GM18505 (cell line): ENCODE data around the gene EHD1.
A peak's percentile ranks its signal among the peaks of the same experiment; 100 is the strongest.

Experiments used
- ATAC-seq: cut with Tn5 transposase; IDR thresholded peaks from one replicate; pipeline ENCODE4 v1.9.1; 2021; ENCODE audit not compliant: unreplicated experiment
- POLR2A ChIP-seq: IDR thresholded peaks from 4 replicates; pipeline ENCODE4 v1.6.1; 2011; ENCODE audit warnings: borderline replicate concordance; ENCODE audit not compliant: insufficient read depth, insufficient read length; ENCODE audit errors: extremely low read depth

EHD1 gene

GRCh38 chr11:64880240-64881001 lies 2.0 kb upstream of the EHD1 start:
- TF ChIP-seq POLR2A = no peak
- ATAC-seq = no peak

DNA sequence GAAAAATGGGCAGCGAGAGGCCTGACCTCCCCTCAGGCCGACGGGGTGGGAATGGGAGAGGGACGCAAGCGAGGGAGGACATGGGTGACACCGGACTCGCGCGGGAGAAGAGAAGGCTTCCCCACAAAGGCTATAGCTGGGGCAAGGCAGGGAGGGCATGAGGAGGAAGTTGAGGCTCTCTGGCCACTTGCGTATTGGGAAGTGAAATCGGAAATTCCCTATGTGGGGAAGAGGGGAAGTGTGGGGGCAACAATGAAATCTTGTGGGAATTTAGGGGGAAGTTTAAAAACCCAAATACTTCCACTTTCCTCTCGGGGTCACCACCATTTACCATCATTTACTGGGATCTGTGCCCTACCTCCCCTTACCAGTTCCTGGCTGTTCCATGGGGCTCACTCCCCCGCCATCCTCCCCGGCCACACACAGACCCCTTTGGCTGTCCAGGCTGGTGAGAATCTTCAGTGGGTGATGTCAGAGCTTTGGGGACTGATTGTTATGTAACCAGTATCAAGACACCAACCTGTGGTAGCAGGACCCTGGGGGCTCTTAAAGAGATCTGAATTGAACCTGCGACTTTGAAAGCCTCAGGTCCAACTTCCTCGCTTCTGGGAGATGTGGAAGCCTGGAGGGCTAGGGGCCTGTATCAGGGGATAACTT lies 951 bp upstream of the EHD1 start:
- no peak for ATAC-seq
- no peak for TF ChIP-seq POLR2A

- TF ChIP-seq POLR2A = no peak
Observed at GRCh38 chr11:64878223-64878493, 263 bp downstream of the EHD1 start.

GRCh38 chr11:64877390-64878222 lies 815 bp downstream of the EHD1 start:
- no peak for TF ChIP-seq POLR2A
- peak; percentile 1 for ATAC-seq

More at GRCh38 chr11:64878223-64878493, 263 bp downstream of the EHD1 start:
- no peak for ATAC-seq

- ATAC-seq = no peak
- TF ChIP-seq POLR2A = no peak
Observed at GRCh38 chr11:64876835-64877341, 1.5 kb downstream of the EHD1 start.

GRCh38 chr11:64876229-64876750 lies 2.1 kb downstream of the EHD1 start:
- no peak for ATAC-seq
- no peak for TF ChIP-seq POLR2A

DNA sequence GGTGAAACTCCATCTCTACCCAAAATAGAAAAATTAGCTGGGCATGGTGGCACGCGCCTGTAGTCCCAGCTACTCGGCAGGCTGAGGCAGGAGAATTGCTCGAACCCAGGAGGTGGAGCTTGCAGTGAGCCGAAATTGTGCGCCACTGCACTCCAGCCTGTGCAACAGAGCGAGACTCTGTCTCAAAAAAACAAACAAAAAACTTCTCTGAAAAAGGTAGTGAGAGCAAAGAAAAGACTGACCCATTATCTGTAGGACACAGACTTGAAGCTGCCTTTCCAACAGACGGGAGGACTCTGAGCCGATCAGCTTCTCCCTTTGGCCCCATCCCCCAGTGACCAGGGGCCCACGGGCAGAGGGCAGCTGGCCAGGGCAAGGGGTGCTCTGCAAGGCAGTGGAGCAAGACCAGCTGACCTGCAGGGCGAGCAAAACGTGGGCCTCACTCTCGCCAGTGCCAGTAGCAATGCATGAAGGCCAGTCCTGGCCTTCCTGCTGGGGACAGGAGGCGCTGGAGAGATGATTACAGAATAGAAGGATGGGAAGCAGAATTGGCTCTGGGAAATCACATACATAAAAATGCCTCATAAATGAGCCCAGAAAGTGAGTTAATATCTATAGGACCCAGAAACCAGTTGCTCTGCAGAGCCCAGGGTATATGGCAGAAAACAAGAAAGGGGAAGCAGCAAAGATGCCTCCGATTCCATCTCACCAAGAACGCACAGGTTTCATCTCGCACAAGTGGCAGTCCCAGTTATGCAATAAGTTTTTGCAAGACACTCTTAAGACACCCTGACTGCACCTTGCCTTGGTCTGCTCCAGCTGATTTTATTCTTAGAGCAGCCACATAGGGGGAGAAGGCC lies 2.8 kb downstream of the EHD1 start:
- ATAC-seq = no peak
- TF ChIP-seq POLR2A = peak; percentile 27

GRCh38 chr11:64874308-64875240 lies 3.8 kb downstream of the EHD1 start:
- no peak for ATAC-seq
- no peak for TF ChIP-seq POLR2A

- TF ChIP-seq POLR2A = peak; percentile 20
- ATAC-seq = no peak
Observed at GRCh38 chr11:64872790-64873488, 5.5 kb downstream of the EHD1 start.

DNA sequence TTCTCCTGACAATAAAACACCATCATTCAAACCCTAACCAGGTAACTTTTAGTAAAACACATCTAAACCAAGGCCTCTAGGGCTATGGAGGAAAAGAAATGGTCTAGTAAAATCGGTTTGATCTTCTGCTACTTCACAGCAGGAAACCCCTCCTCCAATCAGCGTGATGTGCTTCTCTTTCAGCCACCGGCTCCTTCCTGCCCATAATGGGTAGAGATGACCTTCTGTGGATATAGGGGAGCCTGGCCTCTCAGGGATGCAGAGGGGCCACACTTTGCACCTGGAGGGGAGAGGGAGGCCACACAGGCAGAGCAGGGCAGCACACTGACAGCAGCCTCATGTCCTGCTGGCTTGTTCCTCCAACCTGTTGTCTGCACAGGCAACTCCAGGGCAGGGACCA lies 6.9 kb downstream of the EHD1 start:
- no peak for ATAC-seq
- TF ChIP-seq POLR2A = no peak

DNA sequence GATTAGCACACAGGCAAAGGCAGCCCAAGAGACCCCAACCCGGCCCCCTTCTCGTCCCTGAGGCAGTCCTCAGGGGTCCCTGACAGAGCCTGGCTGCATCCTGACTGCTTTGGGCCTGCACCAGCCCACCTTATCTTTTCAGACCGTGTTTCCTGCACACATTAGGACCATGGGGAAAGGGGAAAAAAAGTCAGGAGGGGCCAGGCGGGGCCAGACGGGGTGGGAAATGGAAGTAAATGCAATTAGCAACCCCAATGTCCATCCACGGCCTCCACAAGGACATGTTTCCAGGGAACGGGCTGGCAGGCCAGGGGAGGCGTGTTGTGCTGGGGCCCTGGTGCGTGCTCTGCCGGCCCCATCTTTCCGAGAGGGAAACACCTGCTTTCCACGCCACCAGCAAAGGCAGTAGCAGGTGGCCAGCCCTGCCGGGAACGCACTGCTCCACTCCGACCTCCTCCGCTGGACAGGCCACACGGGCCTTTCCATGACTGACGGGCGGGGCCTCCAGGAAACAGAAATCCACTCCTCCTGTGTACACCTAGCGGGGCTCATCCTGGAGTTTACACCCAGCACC lies 7.4 kb downstream of the EHD1 start:
- no peak for TF ChIP-seq POLR2A
- no peak for ATAC-seq
